Measurements from ENCODE around the gene RBFA. TPM values are rescaled to one million over a fixed set of nuclear protein-coding genes. Genes with fewer than 3 reads are reported as not detected.

RBFA gene
- total and polyA plus RNA-seq, 10 of the 15 experiments (the other 5 are each of a cell fraction or from before 2014, with no cell fraction given): 7.2 to 56.0 (median 37.7) TPM

DNA sequence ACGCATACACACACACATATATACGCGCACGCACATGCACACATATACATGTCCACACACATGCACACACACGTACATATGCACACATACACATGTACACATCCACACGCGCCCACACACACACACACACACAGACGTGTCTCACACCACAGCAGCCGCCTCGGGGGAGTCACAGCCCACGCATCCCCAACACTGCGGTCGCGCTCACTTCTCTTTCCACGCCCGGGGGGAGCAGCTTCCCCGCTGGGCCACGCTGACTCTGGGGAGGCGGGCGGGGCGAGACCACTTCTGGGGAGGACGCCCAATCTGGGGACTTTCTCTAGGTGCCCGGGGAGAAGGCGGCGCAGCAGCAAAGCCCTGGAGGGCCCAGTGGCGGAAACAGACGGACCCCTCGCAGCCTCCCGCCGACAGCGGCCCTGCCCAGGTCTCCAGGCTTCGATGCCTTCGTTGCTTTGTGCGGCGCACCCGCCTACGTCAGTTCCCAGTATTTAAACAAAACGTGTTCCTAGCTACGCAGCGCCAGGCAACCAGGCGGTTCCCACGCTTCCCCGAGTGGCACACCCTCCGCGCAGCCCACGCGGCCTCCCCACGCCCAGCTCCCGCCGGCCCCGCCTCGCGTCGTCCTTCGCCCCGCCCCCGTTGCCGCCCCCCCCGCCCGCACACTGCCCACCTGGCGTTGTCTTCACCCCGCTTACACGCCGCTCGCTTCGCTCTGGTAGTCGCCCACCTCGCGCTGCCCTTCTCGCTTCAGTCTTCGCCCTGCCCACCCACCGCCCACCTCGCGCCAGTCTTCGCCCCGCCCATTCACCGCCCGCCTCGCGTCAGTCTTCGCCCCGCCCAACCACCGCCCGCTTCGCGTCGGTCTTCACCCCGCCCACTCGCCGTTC, 810 bp upstream of the RBFA start:
- peak overlapping the region; percentile 89 for H2AFZ ChIP-seq (ENCODE audit: control insufficient read depth, low read depth, low read length)
- H4K20me1 ChIP-seq (ENCODE audit: control insufficient read depth, insufficient read depth): no peaks in the 10 kb centered on the region
- H3K4me2 ChIP-seq (ENCODE audit: control insufficient read depth, insufficient read depth): peak overlapping the region; percentile 90
- RAD21 ChIA-PET (ENCODE audit: unreplicated experiment): interaction anchor here (0.6 to 2.1 kb wide), 8 partner anchors 46 to 659 kb away, joined by 3 to 9 read pairs (median 4); partner anchors contain the start of gene ADNP2
- H3K9me3 ChIP-seq (replicated peaks; ENCODE audit: control insufficient read depth, insufficient read depth, low read length): no peaks in the 10 kb centered on the region
- peak overlapping the region; percentile 60 for H3K27ac ChIP-seq (ENCODE audit: control insufficient read depth, insufficient read depth)
- ATAC-seq: peak; percentile 86
- in situ Hi-C loops (cut with MboI) (no loop called here), intact Hi-C loops (cut with micrococcal nuclease; ENCODE audit: unreplicated experiment) (loop anchor here (1.0 to 5.0 kb wide), 4 partner anchors 46 to 354 kb away; partner anchors contain the start of genes CTDP1 and TXNL4A)
- H3K79me2 ChIP-seq (ENCODE audit: control insufficient read depth, insufficient read depth, low read length): peaks cover 16% of the 10 kb centered on the region
- TSS peak; percentile 77 for BruUV-seq (replicated peaks)
- FAIRE-seq: no peak
- POLR2A ChIA-PET: interaction anchor here (0.6 to 1.8 kb wide), 6 partner anchors 12 to 504 kb away, joined by 3 to 6 read pairs (median 4); no protein-coding TSS in a partner anchor
- CTCF ChIA-PET: interaction anchor here (1.0 to 1.1 kb wide), 2 partner anchors 50 to 126 kb away, joined by 3 to 5 read pairs; no protein-coding TSS in a partner anchor
- DNase-seq (ENCODE audit: low read depth, low spot score): no peak
- H3K36me3 ChIP-seq (ENCODE audit: control insufficient read depth in 2 of 2, insufficient read depth in 2 of 2, low read length in 1 of 2): no peaks in the 10 kb centered on the region
- SMC1A ChIA-PET (ENCODE audit: uncharacterized antibody, unreplicated experiment): interaction anchor here (0.8 to 1.3 kb wide), 2 partner anchors 9 to 122 kb away, joined by 3 to 4 read pairs; no protein-coding TSS in a partner anchor
- H3K9ac ChIP-seq (ENCODE audit: control insufficient read depth, insufficient read depth, low read length): peak overlapping the region; percentile 57; the same call in 1 of the 2 replicates
- WGBS (ENCODE audit: insufficient coverage, insufficient replicate concordance, low lambda C conversion rate, missing lambda C conversion rate): 6% methylated on average over 55 of the region's 90 CpGs
- H3K4me1 ChIP-seq (ENCODE audit: control insufficient read depth, insufficient read depth, low read length): peaks cover 3% of the 10 kb centered on the region; the same call in 1 of the 2 replicates
- H3K4me3 ChIP-seq: peak overlapping the region; percentile 64
- no peaks in the 10 kb centered on the region for H3K27me3 ChIP-seq (replicated peaks in 1 of 2; ENCODE audit: control insufficient read depth in 2 of 2, insufficient read depth in 2 of 2, low read length in 1 of 2)
- TF ChIP-seq, protein P1, sequence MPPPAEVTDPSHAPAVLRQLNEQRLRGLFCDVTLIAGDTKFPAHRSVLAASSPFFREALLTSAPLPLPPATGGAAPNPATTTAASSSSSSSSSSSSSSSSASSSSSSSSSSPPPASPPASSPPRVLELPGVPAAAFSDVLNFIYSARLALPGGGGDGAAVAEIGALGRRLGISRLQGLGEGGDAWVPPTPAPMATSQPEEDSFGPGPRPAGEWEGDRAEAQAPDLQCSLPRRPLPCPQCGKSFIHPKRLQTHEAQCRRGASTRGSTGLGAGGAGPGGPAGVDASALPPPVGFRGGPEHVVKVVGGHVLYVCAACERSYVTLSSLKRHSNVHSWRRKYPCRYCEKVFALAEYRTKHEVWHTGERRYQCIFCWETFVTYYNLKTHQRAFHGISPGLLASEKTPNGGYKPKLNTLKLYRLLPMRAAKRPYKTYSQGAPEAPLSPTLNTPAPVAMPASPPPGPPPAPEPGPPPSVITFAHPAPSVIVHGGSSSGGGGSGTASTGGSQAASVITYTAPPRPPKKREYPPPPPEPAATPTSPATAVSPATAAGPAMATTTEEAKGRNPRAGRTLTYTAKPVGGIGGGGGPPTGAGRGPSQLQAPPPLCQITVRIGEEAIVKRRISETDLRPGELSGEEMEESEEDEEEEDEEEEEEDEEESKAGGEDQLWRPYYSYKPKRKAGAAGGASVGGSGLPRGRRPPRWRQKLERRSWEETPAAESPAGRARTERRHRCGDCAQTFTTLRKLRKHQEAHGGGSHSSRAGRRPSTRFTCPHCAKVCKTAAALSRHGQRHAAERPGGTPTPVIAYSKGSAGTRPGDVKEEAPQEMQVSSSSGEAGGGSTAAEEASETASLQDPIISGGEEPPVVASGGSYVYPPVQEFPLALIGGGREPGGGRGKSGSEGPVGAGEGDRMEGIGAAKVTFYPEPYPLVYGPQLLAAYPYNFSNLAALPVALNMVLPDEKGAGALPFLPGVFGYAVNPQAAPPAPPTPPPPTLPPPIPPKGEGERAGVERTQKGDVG (CRISPR knock-in tag; IDR thresholded peaks at IDR 0.05): no peak
- TF ChIP-seq ZSCAN29 (IDR thresholded peaks at IDR 0.05) (no peak), EGR1 (IDR thresholded peaks at IDR 0.05; ENCODE audit: borderline replicate concordance in 1 of 2, low read depth in 2 of 2, low read length in 2 of 2) (peak in 1 of 2 experiments; percentile 82; a peak in 2 of 3 replicates), ZNF217 (IDR thresholded peaks at IDR 0.05) (no peak), GATAD2B (conservative IDR thresholded peaks at IDR 0.05; ENCODE audit: low read depth) (peak; percentile 73), MTA2 (IDR thresholded peaks at IDR 0.05; ENCODE audit: low read depth) (peak; percentile 34; the same call in 1 of the 2 replicates), SUZ12 (IDR thresholded peaks at IDR 0.05; ENCODE audit: unreplicated experiment) (no peak), LARP7 (IDR thresholded peaks at IDR 0.05) (peak; percentile 59; the same call in 1 of the 2 replicates), ETV6 (conservative IDR thresholded peaks at IDR 0.05 in 1 of 2, IDR thresholded peaks at IDR 0.05 in 1 of 2; ENCODE audit: borderline replicate concordance in 1 of 2, low read depth in 1 of 2) (no peak), ZNF274 (IDR thresholded peaks at IDR 0.05; ENCODE audit: insufficient read depth, insufficient read length) (no peak), TBL1XR1 (IDR thresholded peaks at IDR 0.05; ENCODE audit: low read depth, low read length) (no peak), FOXM1 (IDR thresholded peaks at IDR 0.05; ENCODE audit: low read depth, low read length) (no peak), RELA (IDR thresholded peaks at IDR 0.05; ENCODE audit: borderline replicate concordance, partially characterized antibody) (peak; percentile 26), NFYB (IDR thresholded peaks at IDR 0.05; ENCODE audit: insufficient read depth, low read depth, low read length) (no peak), RCOR1 (conservative IDR thresholded peaks at IDR 0.05; ENCODE audit: low read depth, low read length) (no peak), RBBP5 (conservative IDR thresholded peaks at IDR 0.05) (no peak)
- TF ChIP-seq, protein P2, sequence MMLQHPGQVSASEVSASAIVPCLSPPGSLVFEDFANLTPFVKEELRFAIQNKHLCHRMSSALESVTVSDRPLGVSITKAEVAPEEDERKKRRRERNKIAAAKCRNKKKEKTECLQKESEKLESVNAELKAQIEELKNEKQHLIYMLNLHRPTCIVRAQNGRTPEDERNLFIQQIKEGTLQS (IDR thresholded peaks at IDR 0.05; ENCODE audit: borderline replicate concordance, extremely low read depth, low read depth, low read length): no peak

All from GM12878 (cell line).